Loucy (cell line): ENCODE measurements around the gene MMRN1.
A peak's percentile ranks its signal among the peaks of the same experiment; 100 is the strongest.

ENCODE experiments used
- H2AFZ ChIP-seq: fragments of 200-600 bp; sonication (generic); 2 replicates; pipeline ENCODE4 v1.6.0; 2016; ENCODE audit warnings: antibody characterized with exemption, mild to moderate bottlenecking, low read length, moderate library complexity
- H3F3A ChIP-seq: fragments of 200-600 bp; 2 replicates; pipeline ENCODE4 v1.6.0; 2016; ENCODE audit warnings: antibody characterized with exemption, low read depth, mild to moderate bottlenecking
- H3K27me3 ChIP-seq: fragments of 200-600 bp; sonication (generic); 2 replicates; pipeline ENCODE4 v1.6.1; 2014; ENCODE audit warnings: low read length, mild to moderate bottlenecking; ENCODE audit not compliant: insufficient read depth, poor library complexity, severe bottlenecking
- H3K36me3 ChIP-seq: fragments of 200-600 bp; sonication (generic); 2 replicates; pipeline ENCODE4 v1.6.1; 2016; ENCODE audit warnings: low read length; ENCODE audit not compliant: insufficient read depth
- H3K4me1 ChIP-seq: fragments of 200-600 bp; sonication (generic); 2 replicates; pipeline ENCODE4 v1.5.1; 2014; ENCODE audit warnings: low read length, mild to moderate bottlenecking; ENCODE audit not compliant: insufficient read depth, poor library complexity, severe bottlenecking
- H3K4me2 ChIP-seq: fragments of 200-600 bp; sonication (generic); 2 replicates; pipeline ENCODE4 v1.6.0; 2014; ENCODE audit warnings: antibody characterized with exemption, low read length, low read depth, mild to moderate bottlenecking; ENCODE audit not compliant: poor library complexity, severe bottlenecking
- H3K4me3 ChIP-seq: fragments of 200-600 bp; sonication (generic); 2 replicates; pipeline ENCODE4 v1.5.1; 2014; ENCODE audit warnings: low read length, mild to moderate bottlenecking, mixed read lengths; ENCODE audit not compliant: poor library complexity, severe bottlenecking
- H3K79me2 ChIP-seq: fragments of 200-600 bp; sonication (generic); 2 replicates; pipeline ENCODE4 v1.6.1; 2014; ENCODE audit warnings: low read length; ENCODE audit not compliant: insufficient read depth
- H3K9ac ChIP-seq: fragments of 200-600 bp; sonication (generic); 2 replicates; pipeline ENCODE4 v1.6.0; 2014; ENCODE audit warnings: mild to moderate bottlenecking, low read depth, low read length, moderate library complexity; ENCODE audit not compliant: poor library complexity, severe bottlenecking
- H3K9me2 ChIP-seq: fragments of 200-600 bp; sonication (generic); replicated peaks from 2 replicates; pipeline ENCODE4 v1.6.1; 2016; ENCODE audit warnings: low read depth, low read length, mixed read lengths
- H3K9me3 ChIP-seq: fragments of 200-600 bp; sonication (generic); 2 replicates; pipeline ENCODE4 v1.6.1; 2014; ENCODE audit warnings: mild to moderate bottlenecking, antibody characterized with exemption, low read length, low read depth; ENCODE audit not compliant: insufficient read depth
- H4K20me1 ChIP-seq: fragments of 200-600 bp; sonication (generic); 2 replicates; pipeline ENCODE4 v1.6.0; 2014; ENCODE audit warnings: antibody characterized with exemption, low read length, mild to moderate bottlenecking; ENCODE audit not compliant: insufficient read depth, poor library complexity, severe bottlenecking
- EZH2phosphoT487 ChIP-seq: fragments of 200-600 bp; IDR thresholded peaks from 2 replicates; pipeline ENCODE4 v1.6.1; 2018; ENCODE audit warnings: antibody characterized with exemption, mild to moderate bottlenecking, moderate library complexity, borderline replicate concordance
- TF ChIP-seq, protein P1 (sequence below): fragments of 200-600 bp; sonication (generic); conservative IDR thresholded peaks from 2 replicates; pipeline ENCODE4 v1.5.1; 2014; ENCODE audit warnings: mild to moderate bottlenecking, antibody characterized with exemption, low read length

MMRN1 gene

GRCh38 chr4:89868276-89868675, 26.4 kb upstream of the MMRN1 start:
- H2AFZ ChIP-seq: no peak overlapping the region
- H3K4me1 ChIP-seq: peaks cover 13% of the 10 kb centered on the region
- no peaks in the 10 kb centered on the region for H3F3A ChIP-seq
- H4K20me1 ChIP-seq: no peaks in the 10 kb centered on the region
- H3K9me3 ChIP-seq: no peaks in the 10 kb centered on the region
- no peaks in the 10 kb centered on the region for H3K79me2 ChIP-seq
- H3K27me3 ChIP-seq: no peaks in the 10 kb centered on the region
- H3K4me2 ChIP-seq: no peak overlapping the region
- H3K9me2 ChIP-seq: no peaks in the 10 kb centered on the region
- no peak overlapping the region for H3K4me3 ChIP-seq
- no peaks in the 10 kb centered on the region for H3K36me3 ChIP-seq
- TF ChIP-seq, protein P1, sequence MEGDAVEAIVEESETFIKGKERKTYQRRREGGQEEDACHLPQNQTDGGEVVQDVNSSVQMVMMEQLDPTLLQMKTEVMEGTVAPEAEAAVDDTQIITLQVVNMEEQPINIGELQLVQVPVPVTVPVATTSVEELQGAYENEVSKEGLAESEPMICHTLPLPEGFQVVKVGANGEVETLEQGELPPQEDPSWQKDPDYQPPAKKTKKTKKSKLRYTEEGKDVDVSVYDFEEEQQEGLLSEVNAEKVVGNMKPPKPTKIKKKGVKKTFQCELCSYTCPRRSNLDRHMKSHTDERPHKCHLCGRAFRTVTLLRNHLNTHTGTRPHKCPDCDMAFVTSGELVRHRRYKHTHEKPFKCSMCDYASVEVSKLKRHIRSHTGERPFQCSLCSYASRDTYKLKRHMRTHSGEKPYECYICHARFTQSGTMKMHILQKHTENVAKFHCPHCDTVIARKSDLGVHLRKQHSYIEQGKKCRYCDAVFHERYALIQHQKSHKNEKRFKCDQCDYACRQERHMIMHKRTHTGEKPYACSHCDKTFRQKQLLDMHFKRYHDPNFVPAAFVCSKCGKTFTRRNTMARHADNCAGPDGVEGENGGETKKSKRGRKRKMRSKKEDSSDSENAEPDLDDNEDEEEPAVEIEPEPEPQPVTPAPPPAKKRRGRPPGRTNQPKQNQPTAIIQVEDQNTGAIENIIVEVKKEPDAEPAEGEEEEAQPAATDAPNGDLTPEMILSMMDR: no peak
- no peak for TF ChIP-seq EZH2phosphoT487
- no peak overlapping the region for H3K9ac ChIP-seq

DNA sequence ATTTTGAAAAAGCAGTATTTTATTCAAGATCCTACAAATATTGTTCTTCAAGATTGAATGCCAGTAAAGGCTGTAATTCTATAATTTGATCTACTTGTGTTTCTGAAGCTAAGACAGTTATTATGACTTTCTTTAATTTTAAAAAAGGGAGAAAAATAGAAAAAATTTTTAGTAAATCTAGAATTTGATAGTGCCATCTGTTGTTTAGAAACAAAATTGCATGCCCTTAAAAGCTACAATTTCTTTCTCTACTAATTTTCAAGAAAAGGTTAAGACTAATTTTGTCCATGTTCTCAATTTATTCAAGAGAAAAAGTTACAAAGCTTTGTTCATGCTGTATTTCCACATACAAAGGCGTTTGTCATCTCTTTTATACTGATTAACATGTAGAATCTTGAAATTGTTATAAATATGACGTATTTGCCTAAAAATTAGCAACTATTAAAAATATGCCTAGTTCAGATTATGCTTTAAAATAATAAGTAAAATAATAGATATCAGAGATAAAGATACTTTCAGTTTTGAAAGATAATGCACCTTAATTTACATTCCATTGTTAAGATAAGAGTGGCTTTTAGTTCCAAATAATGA, 25.6 kb upstream of the MMRN1 start:
- no peaks in the 10 kb centered on the region for H3K9me3 ChIP-seq
- H4K20me1 ChIP-seq: no peaks in the 10 kb centered on the region
- H3K9ac ChIP-seq: no peak overlapping the region
- no peaks in the 10 kb centered on the region for H3F3A ChIP-seq
- H3K4me3 ChIP-seq: no peak overlapping the region
- H3K36me3 ChIP-seq: no peaks in the 10 kb centered on the region
- H3K27me3 ChIP-seq: no peaks in the 10 kb centered on the region
- no peak overlapping the region for H2AFZ ChIP-seq
- peaks cover 5% of the 10 kb centered on the region for H3K4me1 ChIP-seq
- no peaks in the 10 kb centered on the region for H3K79me2 ChIP-seq
- no peak for TF ChIP-seq EZH2phosphoT487
- TF ChIP-seq, protein P1: peak; percentile 73
- no peaks in the 10 kb centered on the region for H3K9me2 ChIP-seq
- no peak overlapping the region for H3K4me2 ChIP-seq

DNA sequence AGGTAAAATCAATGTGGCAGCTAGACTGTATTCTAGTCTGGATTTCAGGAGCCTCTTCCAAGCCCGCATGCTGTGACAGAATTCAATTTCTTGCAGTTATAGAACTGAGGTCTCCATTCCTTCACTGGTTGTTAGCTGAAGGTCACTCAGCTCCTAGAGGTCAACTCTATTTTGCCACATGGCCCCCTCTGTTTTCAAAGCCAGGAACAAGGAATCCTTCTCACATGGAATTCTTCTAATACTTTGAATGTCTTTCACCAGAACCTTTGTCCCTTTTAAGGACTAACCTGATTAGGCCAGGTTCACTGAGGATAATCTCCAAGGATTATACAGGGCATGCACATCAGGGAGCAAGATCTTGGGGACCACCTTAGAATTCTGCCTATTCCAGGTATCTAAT, 23.4 kb upstream of the MMRN1 start:
- H3K9ac ChIP-seq: no peak overlapping the region
- no peaks in the 10 kb centered on the region for H3K27me3 ChIP-seq
- no peaks in the 10 kb centered on the region for H3F3A ChIP-seq
- H3K36me3 ChIP-seq: no peaks in the 10 kb centered on the region
- no peaks in the 10 kb centered on the region for H3K9me3 ChIP-seq
- no peaks in the 10 kb centered on the region for H3K9me2 ChIP-seq
- no peaks in the 10 kb centered on the region for H4K20me1 ChIP-seq
- no peak overlapping the region for H3K4me3 ChIP-seq
- no peaks in the 10 kb centered on the region for H3K4me1 ChIP-seq
- H2AFZ ChIP-seq: 0 out of 2 replicates have a peak overlapping the region, but pooled peaks have one; percentile 19
- TF ChIP-seq, protein P1: no peak
- no peak for TF ChIP-seq EZH2phosphoT487
- no peak overlapping the region for H3K4me2 ChIP-seq
- H3K79me2 ChIP-seq: no peaks in the 10 kb centered on the region
